Measurements from ENCODE around the gene KRTAP10-3. TPM values are rescaled to one million over a fixed set of nuclear protein-coding genes. Genes with fewer than 3 reads are reported as not detected.
"Not testable (repeated sequence)": the region's sequence is repeated elsewhere in the genome, so short reads cannot be mapped to it uniquely, and the experiment has no call there.

Gene KRTAP10-3
- polyA plus RNA-seq (2013, experiment 1 of 2; ENCODE audit: insufficient read length): not detected
- polyA plus RNA-seq (2013, experiment 2 of 2; ENCODE audit: insufficient read length): not detected

- no peak for DNase-seq
Observed at GRCh38 chr21:44558695-44559094, at the start of gene KRTAP10-3. Gene KRTAP10-3 (minus strand): TSS chr21:44558795. CDS start chr21:44558715, 80 bp downstream.

- DNase-seq: no peak
Observed at GRCh38 chr21:44606495-44606894, 47.9 kb upstream of the KRTAP10-3 start.

- no peak for DNase-seq
Observed at GRCh38 chr21:44603911-44604310, 45.3 kb upstream of the KRTAP10-3 start.

GRCh38 chr21:44603109-44603875 lies 44.7 kb upstream of the KRTAP10-3 start:
- DNase-seq: no peak

- DNase-seq: no peak
Observed at GRCh38 chr21:44602463-44602850, 43.9 kb upstream of the KRTAP10-3 start.

GRCh38 chr21:44601596-44602462 lies 43.2 kb upstream of the KRTAP10-3 start:
- DNase-seq: no peak

- not testable (repeated sequence) for DNase-seq
Observed at GRCh38 chr21:44601091-44601490, 42.5 kb upstream of the KRTAP10-3 start.

GRCh38 chr21:44600118-44600978 lies 41.8 kb upstream of the KRTAP10-3 start, which contains the start of gene KRTAP10-7:
Gene KRTAP10-7 (plus strand): TSS chr21:44600597. CDS start chr21:44600622, 25 bp downstream.
- DNase-seq: not testable (repeated sequence)

GRCh38 chr21:44599264-44600029 lies 40.9 kb upstream of the KRTAP10-3 start:
- DNase-seq: no peak

- no peak for DNase-seq
Observed at GRCh38 chr21:44598061-44598460, 39.5 kb upstream of the KRTAP10-3 start.

GRCh38 chr21:44596068-44596725 lies 37.6 kb upstream of the KRTAP10-3 start:
- DNase-seq: no peak

- DNase-seq: no peak
Observed at GRCh38 chr21:44595524-44595923, 36.9 kb upstream of the KRTAP10-3 start.

- no peak for DNase-seq
Observed at GRCh38 chr21:44594406-44594916, 35.9 kb upstream of the KRTAP10-3 start.

- no peak for DNase-seq
Observed at GRCh38 chr21:44593598-44594405, 35.2 kb upstream of the KRTAP10-3 start.

- DNase-seq: no peak
Observed at GRCh38 chr21:44592446-44593311, 34.1 kb upstream of the KRTAP10-3 start, which contains the start of gene KRTAP10-6. Gene KRTAP10-6 (minus strand): TSS chr21:44592505. CDS start chr21:44592484, 21 bp downstream.

- DNase-seq: not testable (repeated sequence)
Observed at GRCh38 chr21:44591801-44592130, 33.2 kb upstream of the KRTAP10-3 start.

- DNase-seq: not testable (repeated sequence)
Observed at GRCh38 chr21:44590897-44591800, 32.6 kb upstream of the KRTAP10-3 start.

- DNase-seq: no peak
Observed at GRCh38 chr21:44590311-44590721, 31.7 kb upstream of the KRTAP10-3 start.
